ENCODE results near the gene BTK.

The BTK gene

GRCh38 chrX:101410461-101410860, 24.5 kb upstream of the BTK start:
- H3K4me3 ChIP-seq (ENCODE audit: low read depth, low read length) = no peak overlapping the region
- H3K36me3 ChIP-seq (replicated peaks) = no peaks in the 10 kb centered on the region
- H3K27me3 ChIP-seq (replicated peaks) = no peaks in the 10 kb centered on the region
- no peak overlapping the region for H3K27ac ChIP-seq
- DNase-seq = no peak
- in situ Hi-C loops (cut with HindIII; ENCODE audit: low pct_ligation_motif_present, low sequenced_read_pairs) = no loop called here
- TF ChIP-seq CTCF (IDR thresholded peaks at IDR 0.05; ENCODE audit: low read depth, low read length, missing control alignments) = no peak

- H3K27me3 ChIP-seq (replicated peaks) = no peaks in the 10 kb centered on the region
- peak overlapping the region; percentile 64 for H3K4me3 ChIP-seq (ENCODE audit: low read depth, low read length)
- H3K27ac ChIP-seq = peak overlapping the region; percentile 99
- no peak for TF ChIP-seq CTCF (IDR thresholded peaks at IDR 0.05; ENCODE audit: low read depth, low read length, missing control alignments)
- in situ Hi-C loops (cut with HindIII; ENCODE audit: low pct_ligation_motif_present, low sequenced_read_pairs) = no loop called here
- DNase-seq = no peak
- no peaks in the 10 kb centered on the region for H3K36me3 ChIP-seq (replicated peaks)
Observed at GRCh38 chrX:101409043-101409442, 23.1 kb upstream of the BTK start.

- Histone ChIP-seq H3K4me3 (ENCODE audit: low read depth, low read length) (peak overlapping the region; percentile 64), H3K27me3 (replicated peaks) (no peaks in the 10 kb centered on the region), H3K36me3 (replicated peaks) (no peaks in the 10 kb centered on the region), H3K27ac (peak overlapping the region; percentile 99)
- DNase-seq = no peak
- no peak for TF ChIP-seq CTCF (IDR thresholded peaks at IDR 0.05; ENCODE audit: low read depth, low read length, missing control alignments)
- in situ Hi-C loops (cut with HindIII; ENCODE audit: low pct_ligation_motif_present, low sequenced_read_pairs) = no loop called here
Observed at GRCh38 chrX:101408532-101408841, 22.5 kb upstream of the BTK start.

GRCh38 chrX:101407748-101408531, 21.9 kb upstream of the BTK start, which contains the start of the genes GLA and HNRNPH2:
TSS of gene GLA (minus strand) at chrX:101407925. CDS start at chrX:101407903, 22 bp downstream.
TSS of gene HNRNPH2 (plus strand) at chrX:101408222. CDS start at chrX:101411989, 3,767 bp downstream.
- Histone ChIP-seq H3K4me3 (ENCODE audit: low read depth, low read length) (peak within 1 kb of the TSS; percentile 82), H3K36me3 (replicated peaks) (no peaks in the 10 kb centered on the region), H3K27ac (peak within 1 kb of the TSS; percentile 99), H3K27me3 (replicated peaks) (no peaks in the 10 kb centered on the region)
- in situ Hi-C loops (cut with HindIII; ENCODE audit: low pct_ligation_motif_present, low sequenced_read_pairs) = no loop called here
- TF ChIP-seq CTCF (IDR thresholded peaks at IDR 0.05; ENCODE audit: low read depth, low read length, missing control alignments) = peak; percentile 18
- DNase-seq = peak; percentile 97

GRCh38 chrX:101407167-101407747, 21.3 kb upstream of the BTK start:
- no peak for TF ChIP-seq CTCF (IDR thresholded peaks at IDR 0.05; ENCODE audit: low read depth, low read length, missing control alignments)
- in situ Hi-C loops (cut with HindIII; ENCODE audit: low pct_ligation_motif_present, low sequenced_read_pairs) = no loop called here

More at GRCh38 chrX:101407167-101407747, 21.3 kb upstream of the BTK start:
- no peak for DNase-seq
- Histone ChIP-seq H3K36me3 (replicated peaks) (peaks cover 2% of the 10 kb centered on the region), H3K4me3 (ENCODE audit: low read depth, low read length) (peak overlapping the region; percentile 82), H3K27me3 (replicated peaks) (no peaks in the 10 kb centered on the region), H3K27ac (peak overlapping the region; percentile 61)

Data from brain microvascular endothelial cell (primary cell).